LNCaP clone FGC (cell line): ENCODE measurements around the gene STK31.
"Not testable (repeated sequence)": the region's sequence is repeated elsewhere in the genome, so short reads cannot be mapped to it uniquely, and the experiment has no call there.

Experiments used
- DNase-seq: peaks from one replicate; pipeline ENCODE4 v3.0.0-alpha.2; 2011; ENCODE audit warnings: low read depth
- H3K4me3 ChIP-seq: 2 replicates; pipeline ENCODE4 v1.5.1; 2011; ENCODE audit warnings: mild to moderate bottlenecking, low read depth, low read length, control low read depth
- TF ChIP-seq, protein P1 (sequence below): IDR thresholded peaks from 2 replicates; pipeline ENCODE4 v1.5.1; 2012; ENCODE audit warnings: mild to moderate bottlenecking; ENCODE audit not compliant: control insufficient read depth, insufficient read depth; ENCODE audit errors: extremely low read depth

Gene STK31

DNA sequence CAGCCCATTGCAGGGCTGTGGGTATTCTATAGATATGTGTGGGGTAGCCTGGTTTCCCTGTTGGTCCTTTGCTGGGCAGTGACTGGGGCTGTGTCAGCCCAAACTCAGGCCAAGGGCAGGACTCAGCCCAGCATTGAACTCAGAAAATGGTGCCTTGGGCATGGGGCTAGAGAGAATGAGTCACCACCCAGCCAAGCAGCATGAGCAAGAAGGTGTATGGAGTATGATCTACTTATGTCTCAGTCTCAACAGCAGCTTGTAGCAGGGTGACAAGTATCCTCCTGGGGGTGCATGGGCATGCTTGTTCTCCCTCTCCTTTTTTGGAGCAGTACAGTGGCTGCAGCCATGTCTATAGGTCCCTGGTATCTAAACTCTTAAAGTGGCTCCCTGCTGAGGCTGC lies 32.0 kb downstream of the STK31 start:
- TF ChIP-seq, protein P1, sequence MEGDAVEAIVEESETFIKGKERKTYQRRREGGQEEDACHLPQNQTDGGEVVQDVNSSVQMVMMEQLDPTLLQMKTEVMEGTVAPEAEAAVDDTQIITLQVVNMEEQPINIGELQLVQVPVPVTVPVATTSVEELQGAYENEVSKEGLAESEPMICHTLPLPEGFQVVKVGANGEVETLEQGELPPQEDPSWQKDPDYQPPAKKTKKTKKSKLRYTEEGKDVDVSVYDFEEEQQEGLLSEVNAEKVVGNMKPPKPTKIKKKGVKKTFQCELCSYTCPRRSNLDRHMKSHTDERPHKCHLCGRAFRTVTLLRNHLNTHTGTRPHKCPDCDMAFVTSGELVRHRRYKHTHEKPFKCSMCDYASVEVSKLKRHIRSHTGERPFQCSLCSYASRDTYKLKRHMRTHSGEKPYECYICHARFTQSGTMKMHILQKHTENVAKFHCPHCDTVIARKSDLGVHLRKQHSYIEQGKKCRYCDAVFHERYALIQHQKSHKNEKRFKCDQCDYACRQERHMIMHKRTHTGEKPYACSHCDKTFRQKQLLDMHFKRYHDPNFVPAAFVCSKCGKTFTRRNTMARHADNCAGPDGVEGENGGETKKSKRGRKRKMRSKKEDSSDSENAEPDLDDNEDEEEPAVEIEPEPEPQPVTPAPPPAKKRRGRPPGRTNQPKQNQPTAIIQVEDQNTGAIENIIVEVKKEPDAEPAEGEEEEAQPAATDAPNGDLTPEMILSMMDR = no peak
- no peak overlapping the region for H3K4me3 ChIP-seq
- no peak for DNase-seq

DNA sequence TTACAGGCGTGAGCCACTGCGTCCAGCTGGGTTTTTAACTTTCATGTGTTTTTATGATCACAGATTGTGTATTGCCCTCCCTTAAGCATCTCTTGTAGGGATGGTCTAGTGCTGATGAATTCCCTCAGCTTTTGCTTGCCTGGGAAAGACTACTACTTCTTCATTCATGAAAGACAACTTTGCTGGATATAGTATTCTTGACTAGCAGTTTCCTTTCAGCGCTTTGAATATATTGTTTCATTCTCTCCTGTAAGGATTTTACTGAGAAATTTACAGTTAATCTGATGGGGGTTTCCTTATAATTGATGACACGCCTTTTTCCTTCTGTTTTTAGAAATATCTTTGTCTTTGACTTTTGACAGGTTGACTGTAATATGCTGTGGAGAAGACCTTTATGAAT lies 33.2 kb downstream of the STK31 start:
- DNase-seq = no peak
- TF ChIP-seq, protein P1 = no peak
- no peak overlapping the region for H3K4me3 ChIP-seq

DNA sequence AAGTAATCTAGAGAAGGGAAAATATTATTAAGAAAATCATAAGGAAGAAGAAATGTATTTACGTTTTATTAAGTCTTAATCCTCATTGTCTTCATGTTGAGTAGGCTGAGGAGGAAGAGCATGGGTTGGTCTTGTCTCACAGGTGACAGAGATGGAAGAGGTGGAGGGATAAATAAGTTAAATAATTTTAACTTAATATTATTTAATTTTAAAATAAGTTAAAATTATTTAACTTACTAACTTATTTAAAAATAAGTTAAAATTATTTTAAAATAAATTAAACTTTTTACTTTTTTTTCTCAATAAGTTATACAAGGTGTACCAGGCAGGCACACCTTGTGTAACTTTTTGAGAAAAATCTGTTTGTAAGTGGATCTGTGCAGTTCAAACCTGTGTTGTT lies 36.6 kb downstream of the STK31 start:
- TF ChIP-seq, protein P1 = no peak
- no peak overlapping the region for H3K4me3 ChIP-seq
- no peak for DNase-seq

DNA sequence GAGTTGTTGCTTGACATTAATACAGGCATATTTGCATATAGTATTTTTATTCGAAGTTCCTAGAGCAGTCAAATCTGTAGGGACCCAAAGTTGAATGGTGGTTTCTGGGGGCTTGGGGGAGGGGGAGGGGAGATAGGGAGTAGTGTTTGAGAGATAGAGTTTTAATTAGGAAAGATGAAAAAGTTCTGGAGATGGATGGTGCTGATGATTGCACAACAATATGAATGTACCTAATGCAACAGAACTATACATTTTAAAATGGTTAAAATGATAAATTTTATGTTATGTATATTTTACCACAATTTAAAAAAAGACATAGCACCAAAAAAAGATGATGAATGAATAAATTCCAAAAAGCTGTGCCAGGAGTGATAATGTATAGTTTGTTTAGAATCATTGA lies 41.8 kb downstream of the STK31 start:
- DNase-seq = no peak
- TF ChIP-seq, protein P1 = no peak
- no peak overlapping the region for H3K4me3 ChIP-seq

DNA sequence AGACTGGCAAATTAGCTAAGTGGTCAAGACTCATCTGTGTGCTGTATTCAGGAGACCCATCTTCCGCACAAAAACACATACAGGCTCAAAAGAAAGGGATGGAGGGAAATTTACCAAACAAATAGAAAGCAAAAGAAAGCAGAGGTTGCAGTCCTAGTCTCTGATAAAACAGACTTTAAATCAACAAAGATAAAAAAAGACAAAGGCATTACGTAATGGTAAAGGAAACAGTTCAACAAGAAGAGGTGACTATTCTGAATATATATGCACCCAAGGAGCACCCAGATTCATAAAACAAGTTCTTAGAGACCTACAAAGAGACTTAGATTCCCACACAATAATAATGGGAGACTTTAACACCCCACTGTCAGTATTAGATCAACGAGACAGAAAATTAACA lies 48.8 kb downstream of the STK31 start:
- not testable (repeated sequence) for DNase-seq, H3K4me3 ChIP-seq

DNA sequence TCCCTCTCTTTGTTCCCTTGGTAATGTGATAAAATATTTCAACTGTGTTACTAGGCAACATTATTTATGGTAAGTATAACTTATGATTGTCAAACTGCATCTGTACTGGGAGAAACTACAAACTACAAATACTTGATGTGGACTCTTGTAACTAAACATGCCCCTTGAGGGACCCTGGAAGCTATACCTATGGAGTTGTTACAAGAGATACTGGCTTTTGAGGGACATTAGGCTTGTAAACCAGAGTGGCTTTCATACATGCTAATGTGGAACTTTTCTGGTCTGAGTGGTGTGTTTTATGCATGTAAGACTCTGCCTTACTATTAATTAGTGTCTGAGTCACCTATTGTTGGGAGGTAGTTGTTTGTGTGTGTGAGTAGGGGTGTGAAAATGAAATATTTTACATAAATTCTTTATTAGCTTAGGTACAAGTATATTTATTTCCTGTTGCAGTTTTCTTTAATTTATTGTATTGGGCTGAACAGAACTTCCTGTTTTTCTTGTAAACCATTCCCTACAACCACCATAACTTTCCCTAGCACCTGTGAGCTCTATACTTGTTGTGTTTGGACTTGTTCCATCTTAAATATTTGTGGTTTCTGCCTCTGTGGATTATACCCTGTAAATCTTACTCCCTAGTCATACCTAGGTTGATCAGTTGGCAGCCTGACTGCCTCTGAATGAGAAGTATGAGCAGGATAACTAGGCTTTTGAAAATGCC lies 49.8 kb downstream of the STK31 start:
- DNase-seq = peak; percentile 96
- no peak overlapping the region for H3K4me3 ChIP-seq
- TF ChIP-seq, protein P1 = no peak

DNA sequence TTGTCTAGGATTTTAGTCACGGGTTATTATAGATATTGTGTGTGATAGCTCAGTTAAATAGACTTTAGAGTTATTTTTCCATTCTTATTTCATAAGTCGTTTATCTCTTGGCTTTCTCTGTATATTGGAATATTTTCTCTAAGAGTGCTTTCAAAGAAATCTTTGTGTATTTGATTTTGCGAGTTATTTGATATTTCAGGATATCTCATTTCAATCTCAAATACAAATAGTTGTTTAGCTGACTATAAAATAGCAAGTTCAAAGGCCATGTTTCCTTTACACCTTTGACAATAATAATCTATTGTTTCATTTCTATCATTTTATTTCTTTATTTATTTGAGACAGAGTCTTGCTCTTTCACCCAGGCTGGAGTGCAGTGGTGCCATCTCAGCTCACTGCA lies 55.9 kb downstream of the STK31 start:
- TF ChIP-seq, protein P1 = no peak
- DNase-seq = peak; percentile 22
- no peak overlapping the region for H3K4me3 ChIP-seq
